ENCODE results near the gene CPNE4.
"Not testable (repeated sequence)": the region's sequence is repeated elsewhere in the genome, so short reads cannot be mapped to it uniquely, and the experiment has no call there.

The CPNE4 gene

DNA sequence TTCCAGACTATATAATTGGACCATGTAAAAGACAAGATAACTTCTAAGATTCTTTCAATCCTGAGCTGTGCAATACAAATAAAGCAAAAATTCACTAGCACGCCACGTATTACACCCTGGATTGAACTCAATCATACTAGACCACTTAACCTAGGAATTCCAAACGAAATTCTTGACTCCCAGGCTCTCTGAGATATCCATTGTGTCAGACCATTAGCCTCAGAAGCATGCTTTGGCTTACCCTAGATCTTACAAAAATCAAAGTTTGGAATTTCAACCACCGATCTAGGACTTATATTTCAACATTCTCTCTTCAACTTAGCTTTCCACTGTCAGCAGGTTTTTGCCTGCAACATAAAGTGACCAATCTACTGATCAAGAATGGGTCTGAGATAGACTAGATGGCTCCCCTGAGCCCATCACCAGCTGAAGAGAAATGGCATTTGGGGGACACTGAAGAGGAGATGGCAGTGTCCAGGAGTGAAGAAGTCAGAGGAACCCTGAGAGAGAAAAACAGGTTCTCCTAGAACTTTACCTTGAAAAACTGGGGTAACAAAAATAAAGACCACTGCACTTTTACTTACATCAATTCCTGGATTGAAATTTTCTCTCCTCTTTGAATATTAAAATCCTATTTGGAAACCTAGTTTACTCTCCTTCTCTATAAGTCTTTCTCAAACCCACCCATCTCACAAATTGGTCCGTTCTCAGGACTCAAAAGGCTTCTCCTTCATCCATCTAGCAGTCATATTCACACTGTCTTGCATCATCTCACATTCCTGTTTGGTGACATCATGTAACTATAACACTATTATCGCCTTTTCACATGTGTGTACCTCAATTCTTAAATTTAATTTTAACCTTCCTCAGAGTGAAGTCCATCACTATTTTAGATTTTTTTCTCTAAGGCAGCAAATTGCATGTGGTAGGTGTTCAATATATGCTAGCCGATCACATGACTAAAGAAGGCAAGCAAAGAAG lies 18.5 kb downstream of the CPNE4 start:
- peak; percentile 49 for DNase-seq

DNA sequence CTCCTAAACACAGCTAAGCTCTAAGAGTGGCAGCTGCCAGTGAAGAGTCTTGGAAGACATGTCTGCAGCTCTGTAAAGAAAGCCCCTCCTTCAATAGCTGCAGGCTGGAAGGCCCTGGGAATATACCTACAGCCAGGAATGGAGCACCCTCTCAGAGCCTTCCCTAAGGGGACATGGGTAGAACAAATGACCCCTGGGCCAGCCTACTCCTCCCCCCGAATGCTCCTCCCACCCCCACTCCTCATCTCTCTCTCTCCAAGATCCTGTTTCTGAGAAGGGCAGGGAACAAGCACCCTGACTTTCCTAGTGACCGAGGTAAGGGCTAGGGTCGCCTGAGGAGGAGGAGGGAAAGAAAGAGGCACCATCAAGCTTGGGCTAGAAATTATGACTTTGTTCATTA lies 20.7 kb downstream of the CPNE4 start:
- no peak for DNase-seq

DNA sequence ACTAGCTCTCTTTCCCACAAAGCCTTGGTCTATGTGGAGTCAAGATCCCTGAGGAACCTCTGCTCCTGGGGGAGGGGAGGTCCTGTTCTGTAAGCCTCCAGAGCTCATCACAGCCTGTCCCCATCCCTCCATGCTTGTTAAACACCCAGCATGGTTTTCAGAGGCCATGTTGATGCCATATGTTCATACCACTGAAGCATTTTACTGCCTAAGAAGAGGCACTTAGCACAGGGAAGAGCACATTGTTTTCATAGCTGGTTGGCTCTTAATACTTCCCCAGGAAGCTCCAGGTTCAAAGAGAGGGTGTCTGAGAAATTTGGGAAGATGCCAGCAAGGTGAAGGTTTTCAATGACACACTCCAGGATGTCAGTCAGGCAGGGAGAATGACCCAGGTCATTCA lies 25.6 kb downstream of the CPNE4 start:
- no peak for DNase-seq

DNA sequence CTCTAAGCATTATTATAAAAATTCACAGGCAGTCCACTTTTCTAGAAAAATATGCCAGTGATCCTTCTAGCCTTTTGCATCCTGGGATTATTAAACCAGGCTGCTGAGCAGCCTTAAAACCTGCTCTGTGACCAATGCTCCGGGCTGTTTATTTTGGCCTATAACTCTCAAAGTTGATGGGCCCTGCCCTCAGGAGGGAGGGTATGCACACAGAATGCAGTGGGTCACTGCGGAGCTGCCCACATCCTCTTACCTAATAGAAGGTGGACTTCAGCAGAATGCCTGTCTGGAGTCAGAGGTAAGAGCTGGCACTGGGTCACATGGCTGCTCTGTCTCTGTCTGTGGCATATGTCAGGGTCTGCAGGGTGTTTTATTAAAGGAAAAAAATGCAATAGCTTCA lies 26.0 kb downstream of the CPNE4 start:
- no peak for DNase-seq

DNA sequence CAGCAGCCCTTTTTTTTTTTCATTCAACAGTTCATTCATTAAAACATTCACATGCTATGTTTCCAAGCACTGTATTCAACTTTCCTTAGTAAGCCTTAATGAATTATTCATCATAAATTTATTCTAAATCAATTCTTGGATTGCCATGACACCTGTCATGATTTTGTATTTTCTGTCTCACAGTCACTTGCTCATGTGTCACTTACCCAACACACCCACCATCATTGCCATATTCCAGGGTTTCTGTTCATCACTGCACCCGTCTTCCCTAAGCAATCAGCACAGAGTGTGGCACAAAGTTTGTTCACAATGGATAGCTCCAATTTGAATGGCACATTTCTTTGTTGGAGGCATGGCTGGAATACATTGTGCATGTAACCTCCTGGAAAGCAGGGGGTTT lies 27.2 kb downstream of the CPNE4 start:
- no peak for DNase-seq

DNA sequence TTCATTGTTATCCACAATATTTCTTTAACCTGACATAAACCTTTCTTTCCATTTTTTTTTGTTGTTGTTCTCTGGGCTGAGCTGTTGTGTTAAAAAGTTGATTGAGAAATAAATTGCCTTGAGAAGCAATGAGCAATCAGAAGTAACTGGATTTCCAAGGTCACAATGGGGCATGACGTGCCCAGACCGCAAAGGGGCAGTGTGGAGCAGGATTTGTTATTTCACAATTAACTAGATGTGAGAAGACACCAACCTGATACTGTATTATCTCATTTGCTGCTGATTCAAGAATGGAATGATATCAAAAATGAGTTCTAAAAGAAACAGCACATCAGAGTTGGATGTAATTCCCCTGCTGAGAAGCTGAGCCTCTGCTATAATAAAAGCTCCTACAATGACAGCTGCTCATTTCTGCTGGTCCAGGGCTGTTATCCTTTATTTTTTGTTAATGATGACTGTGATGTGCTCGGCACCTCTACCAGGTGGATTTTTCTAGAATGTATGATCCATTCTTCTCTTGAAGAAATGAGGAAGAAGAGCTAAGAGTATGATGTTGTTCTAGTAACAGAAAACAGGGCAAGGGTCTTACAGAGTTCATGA lies 28.1 kb downstream of the CPNE4 start:
- no peak for DNase-seq

DNA sequence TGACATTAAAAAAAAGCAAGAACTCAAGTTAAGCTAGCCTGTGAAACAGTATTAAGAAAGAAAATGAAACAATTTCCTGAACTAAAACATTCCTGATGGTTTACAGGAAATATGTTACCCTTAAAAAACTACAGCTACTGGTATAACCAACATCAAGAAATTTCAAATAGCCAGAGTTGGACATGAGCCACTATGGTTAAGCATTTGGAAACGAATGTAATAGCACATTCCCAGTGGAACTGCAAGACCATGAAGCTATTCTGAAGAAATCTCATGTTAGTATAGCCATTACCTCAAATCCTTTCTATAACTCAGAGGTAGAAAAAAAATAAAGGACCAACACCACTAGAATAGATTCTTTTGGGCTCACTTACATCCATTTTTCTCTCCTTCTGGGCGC lies 30.2 kb downstream of the CPNE4 start:
- DNase-seq = no peak

DNA sequence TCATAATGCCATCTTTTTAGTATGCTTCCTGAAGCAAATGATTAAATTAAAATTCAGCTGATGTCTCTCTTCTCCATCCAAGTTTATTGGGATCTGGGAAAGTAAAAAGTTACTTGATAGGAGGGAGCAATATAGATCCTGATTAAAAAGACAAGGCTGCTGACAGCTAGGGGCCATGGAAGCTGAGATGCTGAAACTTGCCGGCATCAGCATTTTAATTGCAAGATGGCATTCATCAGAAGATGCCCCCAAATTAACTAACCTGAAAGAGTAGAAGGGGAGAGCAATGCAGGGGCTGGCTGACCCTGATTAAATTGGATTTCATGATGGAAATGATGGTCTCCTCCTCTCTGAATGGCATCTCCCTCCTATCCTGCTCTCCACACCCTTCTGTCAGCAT lies 31.1 kb downstream of the CPNE4 start:
- no peak for DNase-seq

DNA sequence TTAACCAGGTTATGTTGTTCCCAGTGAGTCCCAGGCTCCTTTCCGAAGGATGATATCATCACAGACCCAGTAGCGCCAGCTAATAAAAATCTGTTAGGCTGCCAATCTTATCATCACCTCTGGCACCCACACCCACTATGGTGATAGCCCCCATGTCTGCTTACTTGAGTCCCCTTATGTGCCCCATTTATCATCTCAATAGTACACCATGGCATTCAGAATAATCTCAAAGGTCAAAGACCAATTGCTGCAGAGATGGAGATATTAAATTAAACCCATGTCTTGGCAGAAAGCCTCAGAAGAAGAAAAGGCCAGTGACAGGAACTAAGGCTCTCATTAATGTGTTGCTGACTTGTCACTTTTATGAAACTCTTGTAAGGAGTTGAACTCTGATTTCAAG lies 32.8 kb downstream of the CPNE4 start:
- DNase-seq = no peak

DNA sequence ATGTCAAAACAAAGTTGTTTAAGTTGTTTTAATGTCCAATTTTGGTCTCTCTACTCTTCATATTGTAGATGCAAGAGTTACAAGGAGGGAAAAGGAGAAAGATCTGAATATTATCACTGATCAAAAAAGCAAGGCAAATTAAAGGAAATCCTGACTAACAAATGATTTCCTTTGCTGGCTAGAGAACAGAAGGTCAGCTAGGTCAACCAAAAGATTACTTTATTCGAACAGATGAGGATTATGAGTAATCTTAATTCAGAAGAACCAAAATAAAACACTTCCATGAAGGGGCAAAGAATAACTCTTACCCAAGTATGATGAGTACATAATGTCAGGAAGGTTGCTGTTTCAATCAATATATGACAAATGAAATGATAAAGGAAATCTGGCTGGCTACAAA lies 33.8 kb downstream of the CPNE4 start:
- DNase-seq = no peak

DNA sequence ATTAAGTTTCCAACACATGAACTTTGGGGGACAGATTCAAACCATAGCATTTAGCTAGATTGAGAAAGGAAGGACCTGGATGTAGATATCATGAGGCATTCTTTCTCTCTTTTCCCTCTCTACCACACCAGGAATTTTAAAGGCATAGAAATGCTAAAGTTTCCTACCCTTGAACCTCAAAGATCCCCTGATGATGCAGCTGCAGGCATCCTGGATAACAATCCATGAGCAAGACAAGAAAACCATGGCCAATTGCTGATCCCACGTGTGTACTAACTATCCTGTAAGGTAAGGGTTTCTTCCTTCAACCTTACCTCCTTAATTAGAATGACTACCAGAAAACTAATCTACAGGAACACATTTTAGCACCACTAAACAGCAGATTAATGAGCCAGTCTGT lies 36.8 kb downstream of the CPNE4 start:
- no peak for DNase-seq

DNA sequence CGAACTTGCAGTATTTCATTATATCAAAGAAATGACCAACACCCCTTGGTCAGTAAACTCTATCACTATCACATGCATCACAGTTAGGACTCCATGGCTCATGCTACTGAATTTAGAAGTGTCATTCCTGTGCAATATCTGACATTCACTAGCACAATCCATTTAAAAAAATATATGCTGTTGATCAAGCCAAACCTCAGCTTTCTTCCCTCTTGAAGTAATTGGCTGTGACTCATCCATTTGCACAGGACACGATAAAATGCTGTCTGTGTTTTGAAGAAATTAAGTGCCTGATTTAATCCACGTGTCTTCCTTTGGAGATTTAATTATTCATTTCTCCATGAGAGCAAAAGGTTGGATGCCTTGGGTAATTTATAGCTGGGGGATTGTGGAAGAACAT lies 38.9 kb downstream of the CPNE4 start:
- DNase-seq = no peak

DNA sequence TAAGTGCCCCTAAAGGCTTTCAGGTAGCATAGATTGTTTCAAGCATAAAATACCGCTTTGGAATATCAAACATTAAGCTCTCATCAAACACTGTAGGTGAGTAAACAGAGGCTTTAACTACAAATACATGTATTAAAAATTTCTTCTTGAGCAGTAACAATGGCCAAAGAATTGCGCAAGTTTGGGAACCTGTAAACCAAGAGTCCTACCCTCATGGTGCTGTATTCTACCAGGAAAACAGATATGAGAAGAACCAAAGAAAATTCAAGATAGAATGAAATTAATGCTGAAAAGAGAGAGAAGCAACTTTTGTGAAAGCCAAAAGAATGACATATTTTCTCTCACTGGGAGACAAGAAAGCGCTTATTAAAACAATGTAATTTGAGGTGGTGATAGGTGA lies 45.5 kb downstream of the CPNE4 start:
- DNase-seq = no peak

DNA sequence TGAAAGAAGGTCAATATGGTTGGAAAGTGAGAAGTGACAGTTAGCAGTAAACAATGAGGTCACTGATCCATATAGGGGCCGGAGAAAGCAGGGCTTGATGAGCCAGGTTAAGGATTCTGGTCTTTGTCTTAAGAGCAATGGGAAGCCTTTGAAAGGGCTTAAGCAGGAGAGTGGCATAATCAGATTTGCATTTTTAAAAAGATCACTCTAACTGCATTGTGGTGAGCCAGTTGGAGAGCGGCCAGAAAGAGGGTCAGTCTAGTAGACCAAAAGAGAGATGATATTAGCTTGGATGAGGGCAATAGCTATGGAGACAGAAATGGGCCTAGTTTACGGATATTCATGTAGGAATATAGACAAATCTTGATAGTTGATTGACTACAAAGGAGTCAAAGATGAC lies 46.6 kb downstream of the CPNE4 start:
- DNase-seq = no peak

DNA sequence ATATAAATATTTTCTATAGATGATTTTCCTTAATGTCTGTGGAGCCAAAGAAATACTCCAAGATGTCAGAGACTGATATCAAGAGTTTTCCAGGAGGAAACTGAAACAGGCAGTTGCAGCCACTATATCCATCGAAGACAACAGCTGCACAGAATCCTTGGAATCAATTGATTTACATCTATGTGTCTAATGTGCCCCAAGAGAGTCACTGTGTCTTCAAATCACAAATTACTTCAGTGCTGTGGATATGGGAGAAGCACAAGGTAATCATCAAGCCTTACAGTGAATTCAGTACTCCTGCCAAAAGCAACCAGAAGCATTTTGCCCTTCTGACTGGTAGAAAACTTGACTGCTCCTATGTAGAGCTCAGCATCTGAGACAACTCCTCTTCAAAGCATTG lies 51.1 kb downstream of the CPNE4 start:
- no peak for DNase-seq

DNA sequence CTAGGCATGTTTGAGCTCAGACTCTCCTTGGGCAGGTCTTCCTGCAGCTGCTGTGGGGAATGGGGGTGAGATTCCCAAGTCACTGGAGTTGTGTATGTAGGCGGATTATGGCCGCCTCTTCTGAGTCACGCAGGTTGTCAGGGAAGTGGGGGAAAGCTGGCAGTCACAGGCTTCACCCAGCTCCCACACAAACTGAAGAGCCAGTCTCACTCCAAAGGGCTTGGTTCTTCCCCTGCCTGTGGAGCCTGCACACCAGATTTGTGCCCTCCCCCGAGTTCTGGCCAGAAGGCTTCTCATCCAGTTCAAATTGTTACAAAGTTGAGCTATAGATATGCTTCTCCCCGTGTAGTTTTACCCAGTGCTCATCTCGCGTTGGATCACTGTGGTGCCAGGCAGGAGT lies 53.5 kb downstream of the CPNE4 start:
- DNase-seq = no peak

DNA sequence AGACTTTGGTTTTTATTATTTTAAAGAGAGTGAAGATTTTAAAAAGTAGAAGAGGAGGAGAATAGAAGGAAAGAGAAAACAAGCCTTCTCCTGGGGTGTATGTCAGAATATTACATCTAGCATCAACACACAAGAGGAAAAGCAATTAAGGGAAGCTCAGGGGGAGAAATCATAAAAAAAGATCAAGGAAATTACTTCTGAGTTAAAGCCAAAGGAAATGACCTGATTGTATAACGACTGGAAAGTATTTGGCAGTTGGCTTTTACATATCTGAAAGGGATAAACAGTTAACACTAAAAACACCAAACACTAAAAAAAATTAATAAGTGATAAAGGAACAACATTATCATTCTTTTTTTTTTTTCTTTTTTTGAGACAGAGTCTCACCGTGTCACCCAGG lies 58.4 kb downstream of the CPNE4 start:
- DNase-seq = no peak

DNA sequence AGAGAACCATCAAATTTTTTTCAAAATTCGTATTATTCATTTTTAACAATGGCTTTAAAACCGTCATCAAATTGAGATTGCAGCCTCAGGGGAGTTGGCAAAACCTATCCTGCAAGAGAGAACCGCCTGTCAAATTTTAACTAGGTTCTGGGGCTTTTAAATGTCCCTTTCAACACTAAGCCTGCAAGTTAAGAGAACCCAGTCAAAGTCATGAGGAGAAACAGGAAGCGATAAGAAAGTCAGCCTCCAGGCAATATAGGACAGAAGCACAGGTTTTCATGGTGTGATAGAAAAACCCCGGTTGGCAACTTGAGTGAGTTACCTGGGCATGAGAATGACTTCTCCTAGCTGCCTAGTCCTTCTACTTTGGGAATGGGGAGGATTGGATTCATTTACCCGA lies 59.8 kb downstream of the CPNE4 start:
- DNase-seq = no peak

DNA sequence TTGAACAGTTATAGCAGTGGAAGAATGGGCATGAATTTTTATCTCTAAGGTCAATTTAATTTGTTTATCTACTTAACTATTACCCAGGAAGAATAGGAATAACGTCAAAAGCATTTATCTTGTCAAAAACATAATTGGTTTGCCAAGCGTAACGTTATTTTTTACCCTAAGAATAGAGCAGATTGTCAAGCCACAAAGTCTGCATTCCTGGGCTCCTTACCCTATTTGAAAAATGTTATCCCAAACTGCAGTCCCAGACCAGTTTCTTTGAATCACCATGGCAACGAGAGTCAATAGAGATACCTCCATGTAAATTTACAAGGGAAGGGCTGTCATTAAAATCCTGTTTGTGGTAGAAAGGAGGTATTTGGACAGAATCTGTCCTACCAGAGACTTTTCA lies 61.1 kb downstream of the CPNE4 start:
- no peak for DNase-seq

DNA sequence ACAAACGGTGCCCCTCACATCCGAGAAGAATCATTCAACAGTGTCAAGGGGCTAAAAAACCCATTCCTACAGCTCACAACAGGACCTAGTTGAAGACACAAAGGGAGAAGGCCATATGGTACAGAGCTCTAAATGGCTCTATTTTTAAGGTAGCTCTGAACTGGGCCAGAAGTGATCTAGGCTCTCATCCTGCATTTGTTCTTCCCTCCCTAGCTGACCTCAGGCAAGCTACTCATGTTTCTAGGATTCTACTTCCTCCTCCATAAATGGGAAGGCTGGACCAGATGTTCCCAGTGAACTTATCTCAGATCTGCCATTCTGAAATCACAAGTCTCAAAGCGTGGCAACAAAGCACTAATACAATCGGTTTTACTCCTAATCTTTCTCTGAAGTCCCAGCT lies 62.3 kb downstream of the CPNE4 start:
- DNase-seq = no peak

DNA sequence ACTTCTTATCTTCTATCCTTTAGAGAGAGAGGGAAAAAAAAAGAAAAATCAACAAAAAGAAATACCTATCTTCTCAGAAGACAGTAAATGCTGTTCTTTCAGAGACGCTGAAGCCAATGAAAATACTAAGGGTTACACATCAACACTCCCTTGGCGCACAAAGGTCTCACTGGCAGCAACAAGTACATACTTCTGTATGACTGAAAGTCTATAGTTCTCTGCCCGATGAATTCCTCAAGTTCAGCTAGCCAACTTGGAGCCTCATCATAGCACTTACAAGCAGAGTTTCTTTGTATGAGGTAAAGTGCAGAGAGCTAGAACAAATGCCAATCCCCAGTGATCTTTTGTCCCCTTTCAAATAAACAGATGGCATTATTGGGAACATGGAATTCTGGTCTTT lies 62.7 kb downstream of the CPNE4 start:
- no peak for DNase-seq

DNA sequence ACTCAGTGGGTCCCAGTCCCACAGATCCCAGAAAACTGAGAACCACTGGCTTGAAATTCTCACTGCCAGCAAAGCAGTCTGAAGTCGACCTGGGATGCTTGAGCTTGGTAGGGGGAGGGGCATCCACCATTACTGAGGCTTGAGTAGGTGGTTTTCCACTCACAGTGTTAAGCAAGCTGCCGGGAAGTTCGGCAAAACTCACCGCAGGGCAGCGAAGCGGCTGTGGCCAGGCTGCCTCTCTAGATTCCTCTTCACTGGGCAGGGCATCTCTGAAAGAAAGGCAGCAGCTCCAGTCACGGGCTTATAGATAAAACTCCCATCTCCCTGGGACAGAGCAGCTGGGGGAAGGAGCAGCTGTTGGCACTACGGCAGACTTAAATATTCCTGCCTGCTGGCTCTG lies 71.4 kb downstream of the CPNE4 start:
- not testable (repeated sequence) for DNase-seq

DNA sequence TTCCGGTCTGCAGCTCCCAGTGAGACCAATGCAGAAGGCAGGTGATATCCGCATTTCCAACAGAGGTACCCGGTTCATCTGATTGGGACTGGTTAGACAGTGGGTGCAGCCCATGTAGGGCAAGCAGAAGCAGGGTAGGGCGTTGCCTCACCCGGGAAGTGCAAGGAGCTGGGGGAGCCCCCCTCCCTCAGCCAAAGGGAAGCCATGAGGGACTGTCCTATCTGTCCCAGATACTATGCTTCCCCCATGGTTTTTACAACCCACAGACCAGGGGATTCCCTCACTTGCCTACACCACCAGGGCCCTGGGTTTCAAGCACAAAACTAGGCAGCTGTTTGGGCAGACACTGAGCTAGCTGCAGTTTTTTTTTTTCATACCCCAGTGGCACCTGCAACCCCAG lies 71.8 kb downstream of the CPNE4 start:
- no peak for DNase-seq

DNA sequence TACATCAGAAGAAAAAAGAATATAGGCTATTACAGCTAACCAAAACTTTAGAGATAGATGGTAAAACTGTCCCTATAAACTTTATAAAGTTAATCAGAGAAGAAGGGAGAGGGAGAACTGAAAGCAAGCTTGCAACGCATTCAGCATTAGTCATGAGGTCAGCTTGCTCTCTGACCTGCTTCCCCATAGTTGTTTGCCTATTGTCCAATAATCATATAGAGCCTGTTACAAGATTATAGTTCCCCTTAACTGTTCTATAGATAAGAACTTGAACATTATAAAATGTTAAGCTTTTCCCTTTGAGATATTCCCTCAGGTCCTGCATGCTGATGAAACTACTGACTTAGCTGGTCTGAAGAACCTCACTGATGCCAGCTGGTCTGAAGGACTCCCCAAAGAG lies 74.5 kb downstream of the CPNE4 start:
- no peak for DNase-seq

DNA sequence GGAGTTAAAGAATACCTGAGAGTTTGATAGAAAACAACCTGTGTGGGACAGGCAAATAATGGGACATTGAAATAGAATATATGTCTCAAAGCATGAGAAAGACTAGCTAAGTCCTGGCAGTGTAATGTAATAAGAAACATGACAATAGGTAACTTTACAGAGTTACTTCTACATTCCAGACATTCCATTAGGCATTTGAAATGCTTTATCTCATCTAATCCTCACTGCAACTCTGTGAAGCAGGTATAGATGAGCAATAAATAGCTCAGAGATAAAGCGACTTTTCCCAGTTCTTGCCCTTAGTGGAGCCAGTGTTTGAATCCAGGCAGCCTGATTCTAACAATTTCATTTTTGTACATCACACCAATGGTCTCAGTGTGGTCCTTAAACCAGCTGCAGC lies 76.8 kb downstream of the CPNE4 start:
- no peak for DNase-seq

Measured in GOT3 (cell line).